HEK293 (cell line): ENCODE results near the gene AVPR1B.
A peak's percentile ranks its signal among the peaks of the same experiment; 100 is the strongest.

Experiments used
- BCL11A ChIP-seq: fragments of 450-650 bp; formaldehyde crosslinking; IDR thresholded peaks from 2 replicates; pipeline ENCODE4 v1.5.1; 2016; ENCODE audit warnings: low read depth, missing biosample characterization, missing genetic modification characterization
- CTCF ChIP-seq: fragments of 450-650 bp; formaldehyde crosslinking; IDR thresholded peaks from 2 replicates; pipeline ENCODE4 v1.5.1; 2016; ENCODE audit warnings: missing biosample characterization, missing genetic modification characterization
- KLF10 ChIP-seq: fragments of 450-650 bp; IDR thresholded peaks from 2 replicates; pipeline ENCODE4 v1.5.1; 2018; ENCODE audit warnings: missing biosample characterization, mild to moderate bottlenecking, missing genetic modification characterization
- KLF8 ChIP-seq: fragments of 450-650 bp; formaldehyde crosslinking; IDR thresholded peaks from 2 replicates; pipeline ENCODE4 v1.5.1; 2016; ENCODE audit warnings: missing biosample characterization, missing genetic modification characterization
- SALL2 ChIP-seq: fragments of 450-650 bp; formaldehyde crosslinking; IDR thresholded peaks from 2 replicates; pipeline ENCODE4 v1.5.0; 2017; ENCODE audit warnings: missing biosample characterization, mild to moderate bottlenecking, missing genetic modification characterization, borderline replicate concordance
- SCRT1 ChIP-seq: fragments of 450-650 bp; formaldehyde crosslinking; IDR thresholded peaks from 2 replicates; pipeline ENCODE4 v1.5.1; 2016; ENCODE audit warnings: missing biosample characterization, missing genetic modification characterization, borderline replicate concordance
- SP2 ChIP-seq: fragments of 450-650 bp; formaldehyde crosslinking; IDR thresholded peaks from 2 replicates; pipeline ENCODE4 v1.5.1; 2016; ENCODE audit warnings: missing biosample characterization, missing genetic modification characterization
- ZBTB11 ChIP-seq: fragments of 450-650 bp; formaldehyde crosslinking; conservative IDR thresholded peaks from 2 replicates; pipeline ENCODE4 v1.5.1; 2016; ENCODE audit warnings: low read depth, missing biosample characterization, missing genetic modification characterization
- ZBTB17 ChIP-seq: fragments of 450-650 bp; formaldehyde crosslinking; IDR thresholded peaks from 2 replicates; pipeline ENCODE4 v1.5.1; 2016; ENCODE audit warnings: missing biosample characterization, missing genetic modification characterization
- ZBTB8A ChIP-seq: fragments of 450-650 bp; formaldehyde crosslinking; IDR thresholded peaks from 2 replicates; pipeline ENCODE4 v1.5.1; 2016; ENCODE audit warnings: missing biosample characterization, missing genetic modification characterization
- ZFP69B ChIP-seq: fragments of 450-650 bp; formaldehyde crosslinking; IDR thresholded peaks from 2 replicates; pipeline ENCODE4 v1.5.1; 2016; ENCODE audit warnings: missing biosample characterization, missing genetic modification characterization
- ZNF10 ChIP-seq: fragments of 450-650 bp; formaldehyde crosslinking; IDR thresholded peaks from 2 replicates; pipeline ENCODE4 v1.5.1; 2017; ENCODE audit warnings: missing biosample characterization, missing genetic modification characterization
- ZNF169 ChIP-seq: fragments of 450-650 bp; formaldehyde crosslinking; IDR thresholded peaks from 2 replicates; pipeline ENCODE4 v1.5.1; 2016; ENCODE audit warnings: missing biosample characterization, missing genetic modification characterization
- ZNF2 ChIP-seq: fragments of 450-650 bp; formaldehyde crosslinking; IDR thresholded peaks from 2 replicates; pipeline ENCODE4 v1.5.1; 2016; ENCODE audit warnings: missing biosample characterization, missing genetic modification characterization
- ZNF211 ChIP-seq: fragments of 450-650 bp; formaldehyde crosslinking; IDR thresholded peaks from 2 replicates; pipeline ENCODE4 v1.5.1; 2016; ENCODE audit warnings: low read depth, missing biosample characterization, missing genetic modification characterization
- ZNF248 ChIP-seq: fragments of 450-650 bp; formaldehyde crosslinking; IDR thresholded peaks from 2 replicates; pipeline ENCODE4 v1.5.1; 2017; ENCODE audit warnings: missing biosample characterization, missing genetic modification characterization
- ZNF302 ChIP-seq: fragments of 450-650 bp; formaldehyde crosslinking; IDR thresholded peaks from 2 replicates; pipeline ENCODE4 v1.5.1; 2016; ENCODE audit warnings: missing biosample characterization, missing genetic modification characterization, low read depth
- ZNF324 ChIP-seq: fragments of 450-650 bp; formaldehyde crosslinking; IDR thresholded peaks from 2 replicates; pipeline ENCODE4 v1.5.1; 2016; ENCODE audit warnings: missing biosample characterization, missing genetic modification characterization
- ZNF354C ChIP-seq: fragments of 450-650 bp; formaldehyde crosslinking; IDR thresholded peaks from 2 replicates; pipeline ENCODE4 v1.5.1; 2016; ENCODE audit warnings: missing biosample characterization, missing genetic modification characterization, low read depth, borderline replicate concordance
- ZNF404 ChIP-seq: fragments of 450-650 bp; formaldehyde crosslinking; IDR thresholded peaks from 2 replicates; pipeline ENCODE4 v1.5.1; 2017; ENCODE audit warnings: missing biosample characterization, missing genetic modification characterization
- ZNF48 ChIP-seq: fragments of 450-650 bp; formaldehyde crosslinking; IDR thresholded peaks from 2 replicates; pipeline ENCODE4 v1.5.1; 2016; ENCODE audit warnings: missing biosample characterization, missing genetic modification characterization
- ZNF488 ChIP-seq: fragments of 450-650 bp; formaldehyde crosslinking; IDR thresholded peaks from 2 replicates; pipeline ENCODE4 v1.5.1; 2016; ENCODE audit warnings: missing biosample characterization, missing genetic modification characterization
- ZNF501 ChIP-seq: fragments of 450-650 bp; formaldehyde crosslinking; IDR thresholded peaks from 2 replicates; pipeline ENCODE4 v1.5.1; 2016; ENCODE audit warnings: missing biosample characterization, missing genetic modification characterization
- ZNF529 ChIP-seq: fragments of 450-650 bp; formaldehyde crosslinking; IDR thresholded peaks from 2 replicates; pipeline ENCODE4 v1.5.1; 2017; ENCODE audit warnings: missing genetic modification characterization, missing biosample characterization; ENCODE audit not compliant: insufficient replicate concordance
- ZNF548 ChIP-seq: fragments of 450-650 bp; formaldehyde crosslinking; IDR thresholded peaks from 2 replicates; pipeline ENCODE4 v1.5.1; 2016; ENCODE audit warnings: missing biosample characterization, missing genetic modification characterization
- ZNF560 ChIP-seq: fragments of 450-650 bp; formaldehyde crosslinking; IDR thresholded peaks from 2 replicates; pipeline ENCODE4 v1.5.1; 2017; ENCODE audit warnings: missing biosample characterization, missing genetic modification characterization, borderline replicate concordance
- ZNF600 ChIP-seq: fragments of 450-650 bp; formaldehyde crosslinking; IDR thresholded peaks from 2 replicates; pipeline ENCODE4 v1.5.1; 2016; ENCODE audit warnings: missing biosample characterization, missing genetic modification characterization
- ZNF610 ChIP-seq: fragments of 450-650 bp; formaldehyde crosslinking; IDR thresholded peaks from 2 replicates; pipeline ENCODE4 v1.5.1; 2016; ENCODE audit warnings: missing biosample characterization, missing genetic modification characterization, borderline replicate concordance
- ZNF658 ChIP-seq: fragments of 450-650 bp; formaldehyde crosslinking; IDR thresholded peaks from 2 replicates; pipeline ENCODE4; 2016; ENCODE audit warnings: missing biosample characterization, missing genetic modification characterization
- ZNF660 ChIP-seq: fragments of 450-650 bp; IDR thresholded peaks from 2 replicates; pipeline ENCODE4 v1.5.1; 2018; ENCODE audit warnings: missing biosample characterization, mild to moderate bottlenecking, missing genetic modification characterization
- ZNF704 ChIP-seq: fragments of 450-650 bp; formaldehyde crosslinking; IDR thresholded peaks from 2 replicates; pipeline ENCODE4 v1.5.1; 2016; ENCODE audit warnings: missing biosample characterization, missing genetic modification characterization
- ZSCAN4 ChIP-seq: fragments of 450-650 bp; formaldehyde crosslinking; IDR thresholded peaks from 2 replicates; pipeline ENCODE4 v1.5.1; 2017; ENCODE audit warnings: missing biosample characterization, missing genetic modification characterization
- ZXDB ChIP-seq: fragments of 450-650 bp; formaldehyde crosslinking; IDR thresholded peaks from 2 replicates; pipeline ENCODE4 v1.5.1; 2016; ENCODE audit warnings: missing biosample characterization, missing genetic modification characterization

Gene AVPR1B

GRCh38 chr1:206117151-206117948 is at the start of gene AVPR1B (continued):
- TF ChIP-seq ZNF704 (tag by site-specific recombination) (no peak), ZNF10 (tag by site-specific recombination) (no peak), ZNF324 (tag by site-specific recombination) (no peak; the same call in 1 of the 2 replicates), SP2 (tag by site-specific recombination) (peak; percentile 34; the same call in 1 of the 2 replicates), ZXDB (tag by site-specific recombination) (no peak; the same call in 1 of the 2 replicates), CTCF (tag by site-specific recombination) (peak; percentile 87), ZNF169 (tag by site-specific recombination) (no peak), ZNF488 (tag by site-specific recombination) (no peak), ZNF600 (tag by site-specific recombination) (peak; percentile 77), ZSCAN4 (no peak), ZNF660 (tag by site-specific recombination) (0 out of 2 replicates have a peak, but pooled peaks have one; percentile 71), ZBTB11 (tag by site-specific recombination) (no peak; the same call in 1 of the 2 replicates), KLF10 (tag by site-specific recombination) (no peak), ZBTB17 (tag by site-specific recombination) (peak; percentile 98), BCL11A (tag by site-specific recombination) (no peak), ZNF2 (tag by site-specific recombination) (0 out of 2 replicates have a peak, but pooled peaks have one; percentile 23), ZNF658 (tag by site-specific recombination) (no peak), ZNF404 (no peak), ZNF211 (tag by site-specific recombination) (no peak), ZNF501 (tag by site-specific recombination) (0 out of 2 replicates have a peak, but pooled peaks have one; percentile 29), SCRT1 (tag by site-specific recombination) (peak; percentile 94), SALL2 (no peak), ZNF560 (tag by site-specific recombination) (no peak), ZFP69B (tag by site-specific recombination) (no peak), ZNF354C (tag by site-specific recombination) (no peak), ZNF248 (no peak), ZNF48 (no peak), KLF8 (tag by site-specific recombination) (no peak), ZNF529 (no peak), ZBTB8A (tag by site-specific recombination) (peak; percentile 74), ZNF548 (tag by site-specific recombination) (peak; percentile 45; the same call in 1 of the 2 replicates), ZNF302 (tag by site-specific recombination) (no peak), ZNF610 (no peak)
